Superior temporal gyrus (tissue), 1 donor: ENCODE measurements around the gene USP48.
"Not testable (repeated sequence)": the region's sequence is repeated elsewhere in the genome, so short reads cannot be mapped to it uniquely, and the experiment has no call there.

ENCODE experiments used
- DNase-seq: peaks from one replicate; pipeline ENCODE4 v3.0.0-alpha.2; 2016; ENCODE audit errors: extremely low spot score

USP48 gene

GRCh38 chr1:21701401-21701800 is 81.5 kb downstream of the USP48 start:
- DNase-seq: no peak

GRCh38 chr1:21700094-21700493 is 82.9 kb downstream of the USP48 start:
- no peak for DNase-seq

GRCh38 chr1:21696931-21697330 is 86.0 kb downstream of the USP48 start:
- DNase-seq: no peak

GRCh38 chr1:21693732-21694131 is 89.2 kb downstream of the USP48 start:
- no peak for DNase-seq

GRCh38 chr1:21691739-21692138 is 91.2 kb downstream of the USP48 start:
- DNase-seq: no peak

- no peak for DNase-seq
These were observed 93.1 kb downstream of the USP48 start for GRCh38 chr1:21689661-21690372.

- DNase-seq: no peak
These were observed 95.8 kb downstream of the USP48 start for GRCh38 chr1:21687081-21687529.

- DNase-seq: no peak
These were observed 96.8 kb downstream of the USP48 start for GRCh38 chr1:21685946-21686678.

- DNase-seq: no peak
These were observed 101.5 kb downstream of the USP48 start for GRCh38 chr1:21681426-21681825.

- no peak for DNase-seq
These were observed 102.0 kb downstream of the USP48 start for GRCh38 chr1:21680918-21681317.

GRCh38 chr1:21680381-21680780 is 102.6 kb downstream of the USP48 start:
- DNase-seq: no peak

GRCh38 chr1:21677168-21677567 is 105.8 kb downstream of the USP48 start:
- no peak for DNase-seq

- DNase-seq: no peak
These were observed 108.0 kb downstream of the USP48 start for GRCh38 chr1:21674957-21675356.

GRCh38 chr1:21673853-21674252 is 109.1 kb downstream of the USP48 start:
- DNase-seq: not testable (repeated sequence)

- DNase-seq: no peak
These were observed 109.6 kb downstream of the USP48 start for GRCh38 chr1:21673277-21673780.

GRCh38 chr1:21672478-21673276 is 110.3 kb downstream of the USP48 start:
- no peak for DNase-seq

GRCh38 chr1:21671915-21672314 is 111.0 kb downstream of the USP48 start:
- DNase-seq: no peak

- no peak for DNase-seq
These were observed 111.7 kb downstream of the USP48 start for GRCh38 chr1:21670956-21671902.

GRCh38 chr1:21670059-21670881 is 112.7 kb downstream of the USP48 start:
- DNase-seq: no peak
